ENCODE data around the gene DIMT1. TPM values are rescaled to one million over a fixed set of nuclear protein-coding genes. Genes with fewer than 3 reads are reported as not detected.

DIMT1 gene
- total and polyA plus RNA-seq, 4 donors, result 7.9 to 12.6 (median 9.8) TPM

DNA sequence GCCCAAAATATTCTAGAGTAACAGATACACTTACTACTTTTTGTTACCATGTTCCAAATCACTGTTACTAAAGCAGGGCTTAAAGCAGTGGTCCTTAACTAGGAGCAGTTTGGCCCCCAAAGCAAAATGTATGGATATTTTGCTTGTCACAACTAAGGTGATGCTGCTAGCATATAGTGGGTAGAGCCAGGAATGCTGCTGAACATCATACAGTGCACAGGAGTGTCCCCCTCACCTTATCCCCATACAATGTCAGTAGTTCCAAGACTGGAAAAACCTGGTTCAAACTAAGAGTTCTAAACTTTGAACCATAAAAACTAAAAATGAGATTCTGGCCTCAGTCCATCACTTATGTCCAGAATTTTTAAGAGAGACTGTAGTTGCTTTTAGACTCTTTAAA lies 28.1 kb downstream of the DIMT1 start:
- Histone ChIP-seq H3K9me3 (ENCODE audit: control insufficient read depth in 4 of 4, low read length in 3 of 4) (no peaks in the 10 kb centered on the region), H3K4me1 (ENCODE audit: control insufficient read depth in 4 of 4, insufficient read depth in 4 of 4, low read length in 3 of 4) (no peaks in the 10 kb centered on the region), H3K9ac (ENCODE audit: low read depth in 1 of 2, low read length in 2 of 2) (no peak overlapping the region), H3K27ac (ENCODE audit: low read depth in 1 of 2, low read length in 2 of 2) (no peak overlapping the region), H3K4me3 (ENCODE audit: low read depth in 1 of 3, low read length in 3 of 3) (no peak overlapping the region), H3K27me3 (ENCODE audit: control insufficient read depth in 4 of 4, insufficient read depth in 4 of 4, low read length in 3 of 4) (no peaks in the 10 kb centered on the region), H3K36me3 (ENCODE audit: control insufficient read depth in 4 of 4, insufficient read depth in 3 of 4, low read depth in 1 of 4, low read length in 3 of 4) (peaks cover 2 to 41% (median 20%) of the 10 kb centered on the region in 4 donors)
- TF ChIP-seq, protein P1, sequence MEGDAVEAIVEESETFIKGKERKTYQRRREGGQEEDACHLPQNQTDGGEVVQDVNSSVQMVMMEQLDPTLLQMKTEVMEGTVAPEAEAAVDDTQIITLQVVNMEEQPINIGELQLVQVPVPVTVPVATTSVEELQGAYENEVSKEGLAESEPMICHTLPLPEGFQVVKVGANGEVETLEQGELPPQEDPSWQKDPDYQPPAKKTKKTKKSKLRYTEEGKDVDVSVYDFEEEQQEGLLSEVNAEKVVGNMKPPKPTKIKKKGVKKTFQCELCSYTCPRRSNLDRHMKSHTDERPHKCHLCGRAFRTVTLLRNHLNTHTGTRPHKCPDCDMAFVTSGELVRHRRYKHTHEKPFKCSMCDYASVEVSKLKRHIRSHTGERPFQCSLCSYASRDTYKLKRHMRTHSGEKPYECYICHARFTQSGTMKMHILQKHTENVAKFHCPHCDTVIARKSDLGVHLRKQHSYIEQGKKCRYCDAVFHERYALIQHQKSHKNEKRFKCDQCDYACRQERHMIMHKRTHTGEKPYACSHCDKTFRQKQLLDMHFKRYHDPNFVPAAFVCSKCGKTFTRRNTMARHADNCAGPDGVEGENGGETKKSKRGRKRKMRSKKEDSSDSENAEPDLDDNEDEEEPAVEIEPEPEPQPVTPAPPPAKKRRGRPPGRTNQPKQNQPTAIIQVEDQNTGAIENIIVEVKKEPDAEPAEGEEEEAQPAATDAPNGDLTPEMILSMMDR (IDR thresholded peaks at IDR 0.05; ENCODE audit: low read depth, low read length, missing input control), result no peak
- TF ChIP-seq NR2F2 (IDR thresholded peaks at IDR 0.05) (no peak), HNF4A (conservative IDR thresholded peaks at IDR 0.05) (no peak), HNF4G (IDR thresholded peaks at IDR 0.05) (no peak), FOXA1 (IDR thresholded peaks at IDR 0.05) (no peak), RXRA (IDR thresholded peaks at IDR 0.05) (no peak), FOXA2 (IDR thresholded peaks at IDR 0.05) (no peak), YY1 (IDR thresholded peaks at IDR 0.05) (no peak), EGR1 (IDR thresholded peaks at IDR 0.05; ENCODE audit: low read depth in 2 of 2) (no peak), GABPA (IDR thresholded peaks at IDR 0.05 in 1 of 2, conservative IDR thresholded peaks at IDR 0.05 in 1 of 2) (no peak), TAF1 (conservative IDR thresholded peaks at IDR 0.05) (no peak), JUND (IDR thresholded peaks at IDR 0.05) (no peak)
- TF ChIP-seq, protein P2, sequence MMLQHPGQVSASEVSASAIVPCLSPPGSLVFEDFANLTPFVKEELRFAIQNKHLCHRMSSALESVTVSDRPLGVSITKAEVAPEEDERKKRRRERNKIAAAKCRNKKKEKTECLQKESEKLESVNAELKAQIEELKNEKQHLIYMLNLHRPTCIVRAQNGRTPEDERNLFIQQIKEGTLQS (IDR thresholded peaks at IDR 0.05), result no peak
- TF ChIP-seq, protein P3, sequence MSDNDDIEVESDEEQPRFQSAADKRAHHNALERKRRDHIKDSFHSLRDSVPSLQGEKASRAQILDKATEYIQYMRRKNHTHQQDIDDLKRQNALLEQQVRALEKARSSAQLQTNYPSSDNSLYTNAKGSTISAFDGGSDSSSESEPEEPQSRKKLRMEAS (IDR thresholded peaks at IDR 0.05), result no peak
- no peak for DNase-seq (ENCODE audit: low spot score)

DNA sequence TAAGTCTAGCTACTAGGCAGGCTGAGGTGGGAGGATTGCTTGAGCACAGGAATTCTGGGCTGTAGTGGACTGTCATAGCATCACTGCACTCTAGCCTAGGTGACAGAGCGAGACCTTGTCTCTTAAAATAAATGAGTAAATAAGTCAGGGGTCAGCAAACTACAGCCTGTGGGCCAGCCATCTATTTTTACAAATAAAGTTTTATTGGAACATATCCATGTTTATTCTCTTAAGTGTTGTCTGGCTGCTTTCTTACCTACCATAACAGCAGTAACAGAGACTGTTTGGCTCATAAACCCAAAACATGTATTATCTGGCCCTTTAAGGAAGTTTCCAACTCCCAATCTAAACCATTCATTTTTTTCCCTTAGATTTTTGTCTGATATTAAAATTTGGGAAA lies 29.6 kb downstream of the DIMT1 start:
- 99% methylated on average over 1 of the region's 1 CpG for WGBS
- Histone ChIP-seq H3K4me3 (ENCODE audit: low read depth in 1 of 3, low read length in 3 of 3) (no peak overlapping the region), H3K27ac (ENCODE audit: low read depth in 1 of 2, low read length in 2 of 2) (no peak overlapping the region), H3K36me3 (ENCODE audit: control insufficient read depth in 4 of 4, insufficient read depth in 3 of 4, low read depth in 1 of 4, low read length in 3 of 4) (peaks cover 2 to 31% (median 18%) of the 10 kb centered on the region in 4 donors), H3K9ac (ENCODE audit: low read depth in 1 of 2, low read length in 2 of 2) (no peak overlapping the region), H3K4me1 (ENCODE audit: control insufficient read depth in 4 of 4, insufficient read depth in 4 of 4, low read length in 3 of 4) (no peaks in the 10 kb centered on the region), H3K9me3 (ENCODE audit: control insufficient read depth in 4 of 4, low read length in 3 of 4) (no peaks in the 10 kb centered on the region), H3K27me3 (ENCODE audit: control insufficient read depth in 4 of 4, insufficient read depth in 4 of 4, low read length in 3 of 4) (no peaks in the 10 kb centered on the region)
- TF ChIP-seq, protein P1 (IDR thresholded peaks at IDR 0.05; ENCODE audit: low read depth, low read length, missing input control), result no peak
- TF ChIP-seq, protein P2 (IDR thresholded peaks at IDR 0.05), result no peak
- TF ChIP-seq GABPA (IDR thresholded peaks at IDR 0.05 in 1 of 2, conservative IDR thresholded peaks at IDR 0.05 in 1 of 2) (no peak), JUND (IDR thresholded peaks at IDR 0.05) (no peak), TAF1 (conservative IDR thresholded peaks at IDR 0.05) (no peak), HNF4G (IDR thresholded peaks at IDR 0.05) (no peak)
- TF ChIP-seq, protein P3 (IDR thresholded peaks at IDR 0.05), result no peak
- DNase-seq (ENCODE audit: low spot score), result no peak

Data from liver (tissue), 9 donors.